ENCODE results near the gene TET1. TPM values are rescaled to one million over a fixed set of nuclear protein-coding genes. Genes with fewer than 3 reads are reported as not detected.
A peak's percentile ranks its signal among the peaks of the same experiment; 100 is the strongest.
"Not testable (repeated sequence)": the region's sequence is repeated elsewhere in the genome, so short reads cannot be mapped to it uniquely, and the experiment has no call there.

The TET1 gene
- total RNA-seq, 1 donor from 2014 or later, result 20.4 TPM

DNA sequence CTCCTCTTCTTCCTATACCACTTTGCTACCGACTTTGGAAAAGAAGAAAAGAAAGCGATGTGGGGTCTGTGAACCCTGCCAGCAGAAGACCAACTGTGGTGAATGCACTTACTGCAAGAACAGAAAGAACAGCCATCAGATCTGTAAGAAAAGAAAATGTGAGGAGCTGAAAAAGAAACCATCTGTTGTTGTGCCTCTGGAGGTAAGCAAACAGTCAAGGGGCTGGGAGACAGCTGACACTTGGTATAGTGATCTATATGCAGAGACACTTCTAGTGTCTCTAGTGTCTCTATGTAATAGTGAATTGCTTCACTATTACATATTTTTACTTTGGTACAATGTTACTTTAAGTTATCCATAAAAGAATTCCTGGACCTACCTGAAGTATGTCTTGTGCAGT is 13.9 kb downstream of the TET1 start:
- Mint-ChIP-seq H3K27ac (ENCODE audit: unreplicated experiment) (no peak overlapping the region), H3K4me3 (ENCODE audit: unreplicated experiment) (no peak overlapping the region), H3K27me3 (ENCODE audit: unreplicated experiment) (no peaks in the 10 kb centered on the region), H3K36me3 (ENCODE audit: unreplicated experiment) (peaks cover 25% of the 10 kb centered on the region), H3K9me3 (ENCODE audit: unreplicated experiment) (no peaks in the 10 kb centered on the region), H3K4me1 (ENCODE audit: unreplicated experiment) (peaks cover 2% of the 10 kb centered on the region)
- DNase-seq (ENCODE audit: extremely low spot score, unreplicated experiment), result no peak
- TF ChIP-seq CTCF (IDR thresholded peaks at IDR 0.05), result no peak

DNA sequence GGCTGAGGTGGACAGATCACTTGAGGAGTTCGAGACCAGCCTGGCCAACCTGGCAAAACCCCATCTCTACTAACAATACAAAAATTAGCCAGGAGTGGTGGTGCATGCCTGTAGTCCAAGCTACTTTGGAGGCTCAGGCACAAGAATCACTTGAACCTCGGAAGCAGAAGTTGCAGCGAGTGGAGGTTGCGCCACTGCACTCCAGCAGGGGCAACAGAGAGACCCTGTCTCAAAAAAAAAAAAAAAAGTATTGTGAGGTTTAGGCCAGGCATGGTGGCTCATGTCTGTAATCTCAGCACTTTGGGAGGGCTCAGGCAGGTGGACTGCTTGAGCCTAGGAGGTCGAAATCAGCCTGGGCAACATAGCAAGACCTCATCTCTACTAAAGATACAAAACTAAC is 16.0 kb downstream of the TET1 start:
- TF ChIP-seq CTCF (IDR thresholded peaks at IDR 0.05), result peak; percentile 18
- Mint-ChIP-seq H3K27me3 (ENCODE audit: unreplicated experiment) (no peaks in the 10 kb centered on the region), H3K9me3 (ENCODE audit: unreplicated experiment) (no peaks in the 10 kb centered on the region), H3K27ac (ENCODE audit: unreplicated experiment) (no peak overlapping the region), H3K4me1 (ENCODE audit: unreplicated experiment) (peaks cover 4% of the 10 kb centered on the region), H3K4me3 (ENCODE audit: unreplicated experiment) (no peak overlapping the region), H3K36me3 (ENCODE audit: unreplicated experiment) (peaks cover 25% of the 10 kb centered on the region)
- no peak for DNase-seq (ENCODE audit: extremely low spot score, unreplicated experiment)

- DNase-seq (ENCODE audit: extremely low spot score, unreplicated experiment), result no peak
- Mint-ChIP-seq H3K27ac (ENCODE audit: unreplicated experiment) (no peak overlapping the region), H3K9me3 (ENCODE audit: unreplicated experiment) (no peaks in the 10 kb centered on the region), H3K27me3 (ENCODE audit: unreplicated experiment) (no peaks in the 10 kb centered on the region), H3K4me1 (ENCODE audit: unreplicated experiment) (peaks cover 11% of the 10 kb centered on the region), H3K4me3 (ENCODE audit: unreplicated experiment) (no peak overlapping the region), H3K36me3 (ENCODE audit: unreplicated experiment) (peaks cover 16% of the 10 kb centered on the region)
- TF ChIP-seq CTCF (IDR thresholded peaks at IDR 0.05), result no peak
Observed at GRCh38 chr10:68578974-68579373, 18.8 kb downstream of the TET1 start.

DNA sequence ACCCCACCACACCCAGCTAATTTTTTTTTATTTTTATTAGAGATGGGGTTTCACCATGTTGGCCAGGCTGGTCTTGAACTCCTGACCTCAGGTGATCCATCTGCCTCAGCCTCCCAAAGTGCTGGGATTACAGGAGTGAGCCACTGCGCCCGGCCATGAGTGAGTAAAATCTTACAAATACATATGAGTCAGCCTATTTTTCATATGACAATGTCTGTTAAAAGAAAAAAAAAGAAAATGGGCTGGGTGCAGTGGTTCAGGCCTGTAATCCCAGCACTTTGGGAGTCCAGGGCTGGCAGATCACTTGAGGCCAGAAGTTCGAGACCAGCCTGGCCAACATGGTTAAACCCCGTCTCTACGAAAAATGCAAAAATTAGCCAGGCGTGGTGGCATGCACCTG is 24.1 kb downstream of the TET1 start:
- H3K4me3 Mint-ChIP-seq (ENCODE audit: unreplicated experiment); H3K9me3 Mint-ChIP-seq (ENCODE audit: unreplicated experiment); H3K27ac Mint-ChIP-seq (ENCODE audit: unreplicated experiment); DNase-seq (ENCODE audit: extremely low spot score, unreplicated experiment); H3K27me3 Mint-ChIP-seq (ENCODE audit: unreplicated experiment): not testable (repeated sequence)
- Mint-ChIP-seq H3K36me3 (ENCODE audit: unreplicated experiment) (peaks cover 19% of the 10 kb centered on the region), H3K4me1 (ENCODE audit: unreplicated experiment) (peaks cover 11% of the 10 kb centered on the region)

- no peak overlapping the region for H3K27ac Mint-ChIP-seq (ENCODE audit: unreplicated experiment)
- H3K27me3 Mint-ChIP-seq (ENCODE audit: unreplicated experiment), result no peaks in the 10 kb centered on the region
- H3K4me1 Mint-ChIP-seq (ENCODE audit: unreplicated experiment), result peaks cover 8% of the 10 kb centered on the region
- H3K36me3 Mint-ChIP-seq (ENCODE audit: unreplicated experiment), result peaks cover 22% of the 10 kb centered on the region
- no peaks in the 10 kb centered on the region for H3K9me3 Mint-ChIP-seq (ENCODE audit: unreplicated experiment)
- no peak overlapping the region for H3K4me3 Mint-ChIP-seq (ENCODE audit: unreplicated experiment)
- TF ChIP-seq CTCF (IDR thresholded peaks at IDR 0.05), result no peak
- no peak for DNase-seq (ENCODE audit: extremely low spot score, unreplicated experiment)
Observed at GRCh38 chr10:68586606-68587305, 26.6 kb downstream of the TET1 start.

Data from osteocyte (in vitro differentiated cells).